HEK293T (cell line): Measurements from ENCODE around the gene SFT2D3.

Experiments used
- ARNT ChIP-seq: fragments of 450-650 bp; IDR thresholded peaks from 2 replicates; pipeline ENCODE4 v1.6.1; 2017; ENCODE audit warnings: mild to moderate bottlenecking
- BHLHE40 ChIP-seq: fragments of 450-650 bp; IDR thresholded peaks from 2 replicates; pipeline ENCODE4 v1.6.1; 2016; ENCODE audit warnings: mild to moderate bottlenecking, moderate library complexity, borderline replicate concordance
- ELF4 ChIP-seq: fragments of 450-650 bp; IDR thresholded peaks from 2 replicates; pipeline ENCODE4 v1.6.1; 2017; ENCODE audit warnings: antibody characterized with exemption
- FOXM1 ChIP-seq: fragments of 450-650 bp; IDR thresholded peaks from 2 replicates; pipeline ENCODE4 v1.6.1; 2017; ENCODE audit warnings: mild to moderate bottlenecking, borderline replicate concordance
- HDGF ChIP-seq: fragments of 450-650 bp; IDR thresholded peaks from 2 replicates; pipeline ENCODE4 v1.6.1; 2017; ENCODE audit warnings: antibody characterized with exemption, borderline replicate concordance
- L3MBTL2 ChIP-seq: fragments of 450-650 bp; conservative IDR thresholded peaks from 2 replicates; pipeline ENCODE4 v1.6.1; 2016; ENCODE audit warnings: mild to moderate bottlenecking
- SUZ12 ChIP-seq: fragments of 450-650 bp; IDR thresholded peaks from 2 replicates; pipeline ENCODE4 v1.6.1; 2016; ENCODE audit warnings: mild to moderate bottlenecking

DNA sequence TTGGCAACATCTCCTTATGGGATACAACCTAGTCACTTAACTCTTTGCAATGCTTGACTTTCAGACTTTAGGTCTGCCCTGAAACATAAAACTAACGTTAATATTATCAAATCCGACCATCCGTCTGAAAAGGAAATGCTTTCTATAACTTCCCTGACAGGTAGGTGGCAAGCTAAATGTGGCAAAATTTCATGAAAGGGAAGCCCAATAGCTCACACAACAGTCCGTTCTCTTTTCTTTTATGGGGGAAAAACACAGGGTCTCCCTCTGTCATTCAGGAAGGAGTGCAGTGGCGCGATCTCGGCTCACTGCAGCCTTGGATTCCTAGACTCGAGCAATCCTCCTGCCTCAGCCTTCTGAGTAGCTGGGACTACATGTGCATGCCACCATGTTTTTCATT is 52.9 kb downstream of the SFT2D3 start:
- TF ChIP-seq HDGF (no peak), FOXM1 (no peak), ARNT (no peak), SUZ12 (no peak), BHLHE40 (no peak), L3MBTL2 (no peak), ELF4 (no peak)
